Kidney (tissue), 14 donors: ENCODE results near the gene TMEM39B. TPM values are rescaled to one million over a fixed set of nuclear protein-coding genes. Genes with fewer than 3 reads are reported as not detected.

ENCODE experiments used
- DNase-seq, 5 donors: peaks; one replicate each; pipeline ENCODE4 v3.0.0-alpha.2; 2013 to 2020
- FAIRE-seq: peaks from 2 replicates; lab custom pipeline; 2012; peaks lifted over from hg19 to GRCh38; lab: Jason Lieb, UNC
- H3K27ac ChIP-seq, 2 donors: one replicate each; pipeline ENCODE4 v1.7.0; 2013; ENCODE audit warnings: low read depth in 2 of 2, low read length in 2 of 2, inconsistent platforms in 1 of 2
- H3K27me3 ChIP-seq: one replicate; pipeline ENCODE4 v1.7.1; 2013; ENCODE audit warnings: low read length, inconsistent platforms; ENCODE audit not compliant: control insufficient read depth, insufficient read depth
- H3K36me3 ChIP-seq, 3 donors: one replicate each; pipeline versions ENCODE4 v1.7.0 to v1.7.1; 2013; ENCODE audit warnings: low read length in 3 of 3, control low read depth in 1 of 3, inconsistent platforms in 1 of 3; ENCODE audit not compliant: insufficient read depth in 3 of 3, control insufficient read depth in 2 of 3
- H3K4me1 ChIP-seq, 3 donors: one replicate each; pipeline versions ENCODE4 v1.7.0 to v1.7.1; 2013; ENCODE audit warnings: low read length in 3 of 3, inconsistent platforms in 1 of 3, low read depth in 1 of 3; ENCODE audit not compliant: control insufficient read depth in 2 of 3, insufficient read depth in 2 of 3
- H3K4me3 ChIP-seq, 3 donors: one replicate each; pipeline versions ENCODE4 v1.7.0 to v1.8.1; 2013; ENCODE audit warnings: low read length in 3 of 3, control low read depth in 1 of 3, inconsistent platforms in 1 of 3
- H3K9ac ChIP-seq, 3 donors: one replicate each; pipeline versions ENCODE4 v1.7.0 to v1.7.1; 2013; ENCODE audit warnings: low read length in 3 of 3, control low read depth in 1 of 3, inconsistent platforms in 1 of 3
- H3K9me3 ChIP-seq, 3 donors: one replicate each; pipeline versions ENCODE4 v1.7.0 to v1.7.1; 2013; ENCODE audit warnings: low read length in 3 of 3, control low read depth in 1 of 3, inconsistent platforms in 1 of 3; ENCODE audit not compliant: control insufficient read depth in 2 of 3, insufficient read depth in 1 of 3
- CTCF ChIP-seq: IDR thresholded peaks from 3 replicates; pipeline ENCODE4 v1.5.1; 2012; ENCODE audit warnings: mild to moderate bottlenecking, moderate library complexity, borderline replicate concordance; ENCODE audit not compliant: insufficient read depth; ENCODE audit errors: extremely low read depth
- intact Hi-C: fragments of 100-400 bp; cut with DNase I; formaldehyde crosslinking; loops from one replicate; pipeline ENCODE4 v1.11.1; 2022
- polyA plus RNA-seq: library from polyadenylated mRNA; stranded (reverse); fragments of 350-450 nt; fragmentation: Illumina TruSeq; extraction: RNeasy Lipid Tissue Mini Kit (QIAGEN cat#74804); gene quantifications from one replicate; pipeline ENCODE4 v1.2.3, GENCODE V29; 2014; ENCODE audit warnings: low read depth, low replicate concordance; ENCODE audit not compliant: insufficient read depth
- total RNA-seq: library from RNA; stranded (reverse); fragmentation: NEBNext Ultra II Directional; extraction: Animal tissue kit (Norgen Biotek cat#: 25700); gene quantifications from one replicate; pipeline ENCODE4 v1.2.1, GENCODE V29; 2021
- donor health status: control.
- donor health status: control.
- donor health status: control.
- donor health status: control.
- donor health status: control.
- donor health status: DM: yes; HTN: yes; CAD: no.
- donor health status: Normal renal cell carcinoma (clear cell type).

Gene TMEM39B
- total and polyA plus RNA-seq, 2 donors from 2014 or later = 9.3 to 15.4 TPM

GRCh38 chr1:32035119-32035518, 37.6 kb upstream of the TMEM39B start:
- DNase-seq (no peak), FAIRE-seq (no peak)
- H3K27ac ChIP-seq = no peak overlapping the region
- intact Hi-C loops = no loop called here
- TF ChIP-seq CTCF = no peak
- no peak overlapping the region for H3K9ac ChIP-seq
- H3K27me3 ChIP-seq = no peaks in the 10 kb centered on the region
- no peaks in the 10 kb centered on the region for H3K9me3 ChIP-seq
- no peaks in the 10 kb centered on the region for H3K4me1 ChIP-seq
- peaks cover 32 to 58% (median 40%) of the 10 kb centered on the region in 3 donors for H3K36me3 ChIP-seq
- H3K4me3 ChIP-seq = no peak overlapping the region

- Histone ChIP-seq H3K9ac (no peak overlapping the region), H3K4me1 (no peaks in the 10 kb centered on the region), H3K27ac (no peak overlapping the region), H3K36me3 (peaks cover 25 to 69% (median 50%) of the 10 kb centered on the region in 3 donors), H3K9me3 (no peaks in the 10 kb centered on the region), H3K4me3 (no peak overlapping the region), H3K27me3 (no peaks in the 10 kb centered on the region)
- no peak for FAIRE-seq
- DNase-seq = no peak
- no peak for TF ChIP-seq CTCF
- intact Hi-C loops = no loop called here
Observed at GRCh38 chr1:32040711-32041110, 32.0 kb upstream of the TMEM39B start.

- no peak overlapping the region for H3K4me3 ChIP-seq
- DNase-seq = no peak
- H3K27me3 ChIP-seq = no peaks in the 10 kb centered on the region
- no peak for TF ChIP-seq CTCF
- no peaks in the 10 kb centered on the region for H3K9me3 ChIP-seq
- FAIRE-seq = no peak
- no peak overlapping the region for H3K27ac ChIP-seq
- intact Hi-C loops = no loop called here
- H3K9ac ChIP-seq = no peak overlapping the region
- H3K4me1 ChIP-seq = no peaks in the 10 kb centered on the region
- H3K36me3 ChIP-seq = peaks cover 25 to 71% (median 53%) of the 10 kb centered on the region in 3 donors
Observed at GRCh38 chr1:32042330-32042729, 30.4 kb upstream of the TMEM39B start.

- intact Hi-C loops = no loop called here
- Histone ChIP-seq H3K36me3 (peaks cover 20 to 68% (median 43%) of the 10 kb centered on the region in 3 donors), H3K27ac (no peak overlapping the region), H3K4me1 (no peaks in the 10 kb centered on the region), H3K27me3 (no peaks in the 10 kb centered on the region), H3K9me3 (no peaks in the 10 kb centered on the region), H3K9ac (no peak overlapping the region), H3K4me3 (no peak overlapping the region)
- DNase-seq (no peak), FAIRE-seq (no peak)
- TF ChIP-seq CTCF = no peak
Observed at GRCh38 chr1:32044234-32044633, 28.5 kb upstream of the TMEM39B start.
